A549 (cell line): ENCODE results near the gene PIEZO2. TPM values are rescaled to one million over a fixed set of nuclear protein-coding genes. Genes with fewer than 3 reads are reported as not detected.

Experiments
- ATAC-seq, 2 experiments: fragments of 200-7000 bp in 1 of 2; fragments of >200 bp in 1 of 2; cut with Nextera tagmentation in 1 of 2; cut with Tn5 transposase in 1 of 2; 3 replicates each; pipeline versions ENCODE4 v1.8.0 to v1.9.1; 2018 to 2020; ENCODE audit warnings: mild to moderate bottlenecking in 1 of 2, moderate library complexity in 1 of 2
- CTCF ChIA-PET: fragments of 300-600 bp; sonication (Branson Sonifier 250); formaldehyde crosslinking; extraction: SDS; loops from one replicate; lab custom pipeline; 2021; ENCODE audit warnings: antibody characterized with exemption, inconsistent platforms; lab: Yijun Ruan, JAX
- POLR2A ChIA-PET: fragments of 350-600 bp; formaldehyde crosslinking; extraction: SDS; loops from one replicate; lab custom pipeline; 2021; ENCODE audit warnings: antibody characterized with exemption, inconsistent platforms; lab: Yijun Ruan, JAX
- DNase-seq, 2 experiments: peaks; one replicate each; pipeline versions ENCODE4 v3.0.0 to v3.0.0-alpha.2; 2011 to 2016; ENCODE audit warnings: low read depth in 1 of 2, low spot score in 1 of 2
- FAIRE-seq: peaks from 2 replicates; lab custom pipeline; 2011; peaks lifted over from hg19 to GRCh38; lab: Jason Lieb, UNC
- H3K27ac ChIP-seq, 2 experiments: fragments of >200 bp; sonication (Bioruptor Twin); formaldehyde crosslinking; 3 replicates each; pipeline ENCODE4 v1.5.1; 2016 to 2017
- H3K4me1 ChIP-seq: fragments of >200 bp; sonication (Bioruptor Twin); formaldehyde crosslinking; 3 replicates; pipeline ENCODE4 v1.6.1; 2016
- H3K4me2 ChIP-seq: fragments of >200 bp; sonication (Bioruptor Twin); formaldehyde crosslinking; 3 replicates; pipeline ENCODE4 v1.6.1; 2016
- H3K4me3 ChIP-seq: fragments of >200 bp; sonication (Bioruptor Twin); formaldehyde crosslinking; 3 replicates; pipeline ENCODE4 v1.5.1; 2016
- H3K9me3 ChIP-seq: fragments of >200 bp; sonication (Bioruptor Twin); formaldehyde crosslinking; 3 replicates; pipeline ENCODE4 v1.6.1; 2016
- CBX2 ChIP-seq: fragments of 200-600 bp; sonication (generic); IDR thresholded peaks from 2 replicates; pipeline ENCODE4 v1.6.1; 2016; ENCODE audit warnings: low read depth, mild to moderate bottlenecking, borderline replicate concordance
- CEBPB ChIP-seq, 2 experiments: fragments of >200 bp in 1 of 2; sonication (Bioruptor Twin) in 1 of 2; formaldehyde crosslinking in 1 of 2; IDR thresholded peaks; 2 replicates each; pipeline ENCODE4 v1.6.1; 2012 to 2016
- FOSB ChIP-seq: fragments of 250-450 bp; sonication (Bioruptor Pico); IDR thresholded peaks from 2 replicates; pipeline ENCODE4 v1.5.0; 2020; ENCODE audit warnings: mild to moderate bottlenecking, moderate library complexity
- FOSL2 ChIP-seq, 2 experiments: fragments of 450-650 bp in 1 of 2; fragments of >200 bp in 1 of 2; sonication (Bioruptor Twin) in 1 of 2; formaldehyde crosslinking; IDR thresholded peaks; 2 replicates each; pipeline versions ENCODE4 v1.5.0 to v1.6.1; 2016 to 2020; ENCODE audit warnings: mild to moderate bottlenecking in 1 of 2, moderate library complexity in 1 of 2
- HOXA7 ChIP-seq: fragments of 250-450 bp; sonication (Bioruptor Pico); IDR thresholded peaks from 2 replicates; pipeline ENCODE4 v1.5.0; 2020; ENCODE audit warnings: mild to moderate bottlenecking, moderate library complexity
- KDM1A ChIP-seq: fragments of 200-600 bp; sonication (generic); IDR thresholded peaks from 2 replicates; pipeline ENCODE4 v1.6.1; 2016; ENCODE audit warnings: low read depth, mild to moderate bottlenecking
- NR3C1 ChIP-seq: fragments of >200 bp; sonication (Bioruptor Twin); formaldehyde crosslinking; IDR thresholded peaks from 3 replicates; pipeline ENCODE4 v1.6.1; 2017
- PHF8 ChIP-seq: fragments of 200-600 bp; sonication (generic); IDR thresholded peaks from 2 replicates; pipeline ENCODE4 v1.6.1; 2016; ENCODE audit warnings: low read depth, mild to moderate bottlenecking, antibody characterized with exemption, moderate library complexity, borderline replicate concordance
- RAD21 ChIP-seq, 2 experiments: fragments of >200 bp in 1 of 2; sonication (Bioruptor Twin) in 1 of 2; formaldehyde crosslinking in 1 of 2; IDR thresholded peaks in 1 of 2; conservative IDR thresholded peaks in 1 of 2; 2 replicates in 1 of 2; 3 replicates in 1 of 2; pipeline ENCODE4 v1.6.1; 2012 to 2018; ENCODE audit warnings: inconsistent platforms in 1 of 2
- RARB ChIP-seq: fragments of 250-450 bp; sonication (Bioruptor Pico); IDR thresholded peaks from 2 replicates; pipeline ENCODE4 v1.8.0; 2021; ENCODE audit warnings: mild to moderate bottlenecking, moderate library complexity
- RCOR1 ChIP-seq: fragments of 150-350 bp; IDR thresholded peaks from 2 replicates; pipeline ENCODE4 v1.6.1; 2014; ENCODE audit warnings: antibody characterized with exemption, low read length, low read depth
- RNF2 ChIP-seq: fragments of 200-600 bp; sonication (generic); IDR thresholded peaks from 2 replicates; pipeline ENCODE4 v1.6.1; 2016; ENCODE audit warnings: low read depth, mild to moderate bottlenecking, antibody characterized with exemption, moderate library complexity, borderline replicate concordance
- TFCP2L1 ChIP-seq: fragments of 250-450 bp; sonication (Bioruptor Pico); IDR thresholded peaks from 2 replicates; pipeline ENCODE4 v1.5.0; 2021; ENCODE audit warnings: mild to moderate bottlenecking
- WGBS: methylation state at CpG from one replicate; pipeline ENCODE4 v1.1.6; 2017; ENCODE audit errors: missing lambda C conversion rate; 5-methylcytosine and 5-hydroxymethylcytosine counted together
- polyA plus RNA-seq, 4 experiments: library from polyadenylated mRNA; depleted of rRNA in 3 of 4; stranded (reverse); fragments of >200 nt; fragmentation: RNase III in 1 of 4; extraction: RNeasy Plus Mini Kit Qiagen cat#74134 plus additional on column Dnase treatment in 1 of 4; gene quantifications; 2 replicates in 3 of 4; 3 replicates in 1 of 4; pipeline ENCODE4 v1.2.3, GENCODE V29; 2011 to 2017
- TF ChIP-seq, protein P1 (sequence below): fragments of 250-450 bp; sonication (Bioruptor Pico); IDR thresholded peaks from 2 replicates; pipeline ENCODE4 v1.5.0; 2021; ENCODE audit warnings: mild to moderate bottlenecking, moderate library complexity, borderline replicate concordance
- TF ChIP-seq, protein P2 (sequence below): fragments of 200-600 bp; sonication (generic); IDR thresholded peaks from 2 replicates; pipeline ENCODE4 v1.6.1; 2016; ENCODE audit warnings: antibody characterized with exemption, mild to moderate bottlenecking, moderate library complexity
- TF ChIP-seq, protein P3 (sequence below): fragments of 450-650 bp; IDR thresholded peaks from 2 replicates; pipeline ENCODE4 v1.6.1; 2014; ENCODE audit warnings: antibody characterized with exemption
- TF ChIP-seq, protein P4 (sequence below): IDR thresholded peaks from 2 replicates; pipeline ENCODE4 v1.6.1; 2012

The PIEZO2 gene
- polyA plus RNA-seq, 2 of the 4 experiments (the other 2 are of a cell fraction) = 0.80 to 1.6 TPM

DNA sequence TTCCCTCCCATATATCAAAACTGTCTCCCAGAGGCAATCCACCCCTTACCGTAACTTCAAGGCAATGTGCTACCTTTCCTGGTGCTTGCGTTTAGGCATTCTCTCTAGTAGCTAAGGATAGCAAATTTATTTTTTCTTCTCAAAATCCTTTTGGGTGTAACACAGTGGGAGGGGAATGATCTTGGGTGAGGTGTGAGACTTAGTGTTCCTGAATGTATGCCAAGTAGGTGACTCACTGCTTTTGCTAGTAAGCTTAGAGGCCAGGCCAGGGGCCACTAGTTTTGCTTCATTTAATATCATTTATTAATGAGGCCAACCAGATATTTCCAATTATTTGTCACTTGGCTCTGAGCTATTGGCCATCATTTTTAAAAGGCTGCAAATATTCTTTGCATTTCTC is 488.1 kb downstream of the PIEZO2 start:
- H3K4me2 ChIP-seq = no peak overlapping the region
- no peak for ATAC-seq
- no peak overlapping the region for H3K27ac ChIP-seq
- POLR2A ChIA-PET = no interaction called here
- no peak for TF ChIP-seq CBX2
- no peak for TF ChIP-seq RNF2
- TF ChIP-seq RARB = no peak
- TF ChIP-seq HOXA7 (CRISPR knock-in tag) = no peak
- no peak for TF ChIP-seq CEBPB (IDR thresholded peaks at IDR 0.05)
- no peak for TF ChIP-seq RAD21 (conservative IDR thresholded peaks at IDR 0.05 in 1 of 2, IDR thresholded peaks at IDR 0.05 in 1 of 2)
- TF ChIP-seq, protein P1, sequence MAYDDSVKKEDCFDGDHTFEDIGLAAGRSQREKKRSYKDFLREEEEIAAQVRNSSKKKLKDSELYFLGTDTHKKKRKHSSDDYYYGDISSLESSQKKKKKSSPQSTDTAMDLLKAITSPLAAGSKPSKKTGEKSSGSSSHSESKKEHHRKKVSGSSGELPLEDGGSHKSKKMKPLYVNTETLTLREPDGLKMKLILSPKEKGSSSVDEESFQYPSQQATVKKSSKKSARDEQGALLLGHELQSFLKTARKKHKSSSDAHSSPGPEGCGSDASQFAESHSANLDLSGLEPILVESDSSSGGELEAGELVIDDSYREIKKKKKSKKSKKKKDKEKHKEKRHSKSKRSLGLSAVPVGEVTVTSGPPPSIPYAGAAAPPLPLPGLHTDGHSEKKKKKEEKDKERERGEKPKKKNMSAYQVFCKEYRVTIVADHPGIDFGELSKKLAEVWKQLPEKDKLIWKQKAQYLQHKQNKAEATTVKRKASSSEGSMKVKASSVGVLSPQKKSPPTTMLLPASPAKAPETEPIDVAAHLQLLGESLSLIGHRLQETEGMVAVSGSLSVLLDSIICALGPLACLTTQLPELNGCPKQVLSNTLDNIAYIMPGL (CRISPR knock-in tag) = no peak
- TF ChIP-seq, protein P2, sequence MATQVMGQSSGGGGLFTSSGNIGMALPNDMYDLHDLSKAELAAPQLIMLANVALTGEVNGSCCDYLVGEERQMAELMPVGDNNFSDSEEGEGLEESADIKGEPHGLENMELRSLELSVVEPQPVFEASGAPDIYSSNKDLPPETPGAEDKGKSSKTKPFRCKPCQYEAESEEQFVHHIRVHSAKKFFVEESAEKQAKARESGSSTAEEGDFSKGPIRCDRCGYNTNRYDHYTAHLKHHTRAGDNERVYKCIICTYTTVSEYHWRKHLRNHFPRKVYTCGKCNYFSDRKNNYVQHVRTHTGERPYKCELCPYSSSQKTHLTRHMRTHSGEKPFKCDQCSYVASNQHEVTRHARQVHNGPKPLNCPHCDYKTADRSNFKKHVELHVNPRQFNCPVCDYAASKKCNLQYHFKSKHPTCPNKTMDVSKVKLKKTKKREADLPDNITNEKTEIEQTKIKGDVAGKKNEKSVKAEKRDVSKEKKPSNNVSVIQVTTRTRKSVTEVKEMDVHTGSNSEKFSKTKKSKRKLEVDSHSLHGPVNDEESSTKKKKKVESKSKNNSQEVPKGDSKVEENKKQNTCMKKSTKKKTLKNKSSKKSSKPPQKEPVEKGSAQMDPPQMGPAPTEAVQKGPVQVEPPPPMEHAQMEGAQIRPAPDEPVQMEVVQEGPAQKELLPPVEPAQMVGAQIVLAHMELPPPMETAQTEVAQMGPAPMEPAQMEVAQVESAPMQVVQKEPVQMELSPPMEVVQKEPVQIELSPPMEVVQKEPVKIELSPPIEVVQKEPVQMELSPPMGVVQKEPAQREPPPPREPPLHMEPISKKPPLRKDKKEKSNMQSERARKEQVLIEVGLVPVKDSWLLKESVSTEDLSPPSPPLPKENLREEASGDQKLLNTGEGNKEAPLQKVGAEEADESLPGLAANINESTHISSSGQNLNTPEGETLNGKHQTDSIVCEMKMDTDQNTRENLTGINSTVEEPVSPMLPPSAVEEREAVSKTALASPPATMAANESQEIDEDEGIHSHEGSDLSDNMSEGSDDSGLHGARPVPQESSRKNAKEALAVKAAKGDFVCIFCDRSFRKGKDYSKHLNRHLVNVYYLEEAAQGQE = no peak
- no peak for TF ChIP-seq TFCP2L1 (CRISPR knock-in tag)
- no peak for TF ChIP-seq NR3C1
- TF ChIP-seq FOSL2 (IDR thresholded peaks at IDR 0.05) = no peak
- TF ChIP-seq FOSL2 (CRISPR knock-in tag; IDR thresholded peaks at IDR 0.05) = no peak
- CTCF ChIA-PET = no interaction called here
- no peaks in the 10 kb centered on the region for H3K9me3 ChIP-seq
- H3K4me3 ChIP-seq = no peak overlapping the region
- H3K4me1 ChIP-seq = no peaks in the 10 kb centered on the region
- no peak for DNase-seq
- 96% methylated on average over 2 of the region's 2 CpGs for WGBS
- FAIRE-seq = no peak

GRCh38 chr18:10660179-10660884 is 489.0 kb downstream of the PIEZO2 start:
- Histone ChIP-seq H3K9me3 (no peaks in the 10 kb centered on the region), H3K4me2 (no peak overlapping the region), H3K4me3 (no peak overlapping the region), H3K4me1 (no peaks in the 10 kb centered on the region), H3K27ac (no peak overlapping the region)
- ChIA-PET POLR2A (no interaction called here), CTCF (no interaction called here)
- FAIRE-seq (no peak), ATAC-seq (no peak), DNase-seq (no peak)
- WGBS = 38% methylated on average over 11 of the region's 13 CpGs
- TF ChIP-seq FOSB (CRISPR knock-in tag) = no peak
- no peak for TF ChIP-seq RCOR1
- no peak for TF ChIP-seq PHF8
- TF ChIP-seq KDM1A = no peak
- TF ChIP-seq, protein P3, sequence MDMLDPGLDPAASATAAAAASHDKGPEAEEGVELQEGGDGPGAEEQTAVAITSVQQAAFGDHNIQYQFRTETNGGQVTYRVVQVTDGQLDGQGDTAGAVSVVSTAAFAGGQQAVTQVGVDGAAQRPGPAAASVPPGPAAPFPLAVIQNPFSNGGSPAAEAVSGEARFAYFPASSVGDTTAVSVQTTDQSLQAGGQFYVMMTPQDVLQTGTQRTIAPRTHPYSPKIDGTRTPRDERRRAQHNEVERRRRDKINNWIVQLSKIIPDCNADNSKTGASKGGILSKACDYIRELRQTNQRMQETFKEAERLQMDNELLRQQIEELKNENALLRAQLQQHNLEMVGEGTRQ = no peak
- TF ChIP-seq, protein P4, sequence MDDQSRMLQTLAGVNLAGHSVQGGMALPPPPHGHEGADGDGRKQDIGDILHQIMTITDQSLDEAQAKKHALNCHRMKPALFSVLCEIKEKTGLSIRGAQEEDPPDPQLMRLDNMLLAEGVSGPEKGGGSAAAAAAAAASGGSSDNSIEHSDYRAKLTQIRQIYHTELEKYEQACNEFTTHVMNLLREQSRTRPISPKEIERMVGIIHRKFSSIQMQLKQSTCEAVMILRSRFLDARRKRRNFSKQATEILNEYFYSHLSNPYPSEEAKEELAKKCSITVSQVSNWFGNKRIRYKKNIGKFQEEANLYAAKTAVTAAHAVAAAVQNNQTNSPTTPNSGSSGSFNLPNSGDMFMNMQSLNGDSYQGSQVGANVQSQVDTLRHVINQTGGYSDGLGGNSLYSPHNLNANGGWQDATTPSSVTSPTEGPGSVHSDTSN = no peak
